HG03571 (cell line): ENCODE data around the gene RGS7.
"Not testable (repeated sequence)": the region's sequence is repeated elsewhere in the genome, so short reads cannot be mapped to it uniquely, and the experiment has no call there.

ENCODE experiments used
- ATAC-seq: cut with Tn5 transposase; IDR thresholded peaks from one replicate; pipeline ENCODE4 v1.9.1; 2021; ENCODE audit not compliant: unreplicated experiment

Gene RGS7

DNA sequence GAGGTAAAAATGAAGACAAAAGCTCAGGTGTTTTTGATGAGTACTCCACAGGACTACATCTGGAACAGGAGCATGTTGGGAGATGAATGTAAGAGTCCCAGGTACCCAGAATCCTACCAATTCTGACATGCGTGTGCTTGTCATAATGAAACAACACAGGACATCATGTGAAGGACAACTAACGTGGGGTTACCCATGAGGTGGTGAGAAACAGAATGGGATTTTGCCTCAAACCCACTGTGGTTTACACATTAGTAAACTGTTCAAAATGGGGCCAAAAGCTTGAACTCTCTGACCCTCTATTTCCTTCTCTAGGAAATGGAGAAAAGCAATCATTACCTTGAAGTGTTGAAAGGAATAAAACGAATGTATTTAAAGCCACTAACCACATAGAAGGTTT, 266.2 kb downstream of the RGS7 start:
- no peak for ATAC-seq

DNA sequence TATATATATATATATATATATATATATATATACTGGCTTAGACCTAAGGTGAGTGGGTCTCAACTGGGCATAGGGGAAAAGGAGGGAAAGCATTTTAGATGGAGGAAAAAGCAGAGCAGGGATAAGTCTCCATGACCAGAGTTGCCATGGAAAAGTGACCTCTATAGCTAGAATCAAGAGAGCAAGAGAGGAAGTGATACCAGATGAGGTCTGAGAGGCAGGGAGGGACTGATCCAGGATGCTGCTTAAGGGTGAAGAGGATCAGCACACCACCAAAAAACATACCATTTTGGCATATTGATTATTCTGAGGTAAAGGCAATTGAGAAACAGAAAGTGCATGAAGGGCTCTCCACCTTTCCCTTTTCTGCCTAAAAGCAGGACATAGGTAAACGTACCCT, 267.9 kb downstream of the RGS7 start:
- ATAC-seq: not testable (repeated sequence)

DNA sequence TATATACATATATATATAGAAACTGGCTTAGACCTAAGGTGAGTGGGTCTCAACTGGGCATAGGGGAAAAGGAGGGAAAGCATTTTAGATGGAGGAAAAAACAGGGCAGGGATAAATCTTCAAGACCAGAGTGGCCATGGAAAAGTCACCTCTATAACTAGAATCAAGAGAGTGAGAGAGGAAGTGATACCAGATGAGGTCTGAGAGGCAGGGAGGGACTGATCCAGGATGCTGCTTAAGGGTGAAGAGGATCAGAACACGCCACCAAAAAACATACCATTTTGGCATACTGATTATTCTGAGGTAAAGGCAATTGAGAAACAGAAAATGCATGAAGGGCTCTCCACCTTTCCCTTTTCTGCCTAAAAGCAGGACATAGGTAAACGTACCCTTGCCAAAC, 268.9 kb downstream of the RGS7 start:
- peak; percentile 45 for ATAC-seq

- ATAC-seq: no peak
Measured at GRCh38 chr1:241086686-241087085, 270.3 kb downstream of the RGS7 start.

DNA sequence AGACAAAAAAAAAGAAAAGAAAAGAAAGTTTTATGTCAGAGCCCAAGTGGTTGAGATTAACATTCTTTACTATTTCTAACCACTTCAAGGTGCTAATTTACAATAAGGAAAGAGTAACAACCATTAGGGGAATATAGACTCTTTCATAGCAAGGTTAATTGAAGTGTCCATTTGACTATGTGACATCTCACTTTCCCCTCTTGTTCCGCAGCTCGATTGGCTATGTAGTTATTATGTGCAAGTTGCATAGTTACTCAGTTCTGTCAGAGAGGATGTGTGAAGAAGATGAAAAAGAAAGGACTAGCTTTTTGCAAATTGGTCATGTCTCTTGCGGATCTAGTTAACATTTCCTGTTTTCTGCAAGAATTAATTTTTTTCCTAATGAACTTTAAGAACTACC, 273.7 kb downstream of the RGS7 start:
- no peak for ATAC-seq

GRCh38 chr1:241081473-241081872, 275.5 kb downstream of the RGS7 start:
- ATAC-seq: no peak

DNA sequence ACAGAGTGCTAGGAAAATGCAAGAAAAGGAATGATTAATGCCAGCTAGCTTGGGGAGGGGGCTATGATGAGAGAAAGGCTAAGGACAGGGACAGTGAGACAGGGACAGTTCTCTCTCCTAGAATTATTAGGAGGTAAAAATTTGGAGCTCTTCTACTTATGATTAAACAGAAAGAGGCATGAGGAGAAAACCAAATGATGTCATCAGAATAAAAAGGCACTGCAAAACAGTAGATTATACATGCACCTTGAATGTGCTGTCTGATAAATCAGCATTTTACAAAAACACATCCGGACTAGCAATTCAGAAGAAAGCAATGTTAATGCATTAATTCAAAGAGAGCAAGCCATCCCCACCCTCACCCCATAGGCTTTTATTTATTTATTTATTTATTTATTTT, 277.5 kb downstream of the RGS7 start:
- no peak for ATAC-seq

GRCh38 chr1:241079047-241079446, 278.0 kb downstream of the RGS7 start:
- no peak for ATAC-seq

GRCh38 chr1:241077386-241078147, 279.4 kb downstream of the RGS7 start:
- ATAC-seq: no peak

- ATAC-seq: no peak
Measured at GRCh38 chr1:241074507-241074906, 282.5 kb downstream of the RGS7 start.

GRCh38 chr1:241068359-241068758, 288.6 kb downstream of the RGS7 start:
- ATAC-seq: no peak

- no peak for ATAC-seq
Measured at GRCh38 chr1:241063276-241063675, 293.7 kb downstream of the RGS7 start.

DNA sequence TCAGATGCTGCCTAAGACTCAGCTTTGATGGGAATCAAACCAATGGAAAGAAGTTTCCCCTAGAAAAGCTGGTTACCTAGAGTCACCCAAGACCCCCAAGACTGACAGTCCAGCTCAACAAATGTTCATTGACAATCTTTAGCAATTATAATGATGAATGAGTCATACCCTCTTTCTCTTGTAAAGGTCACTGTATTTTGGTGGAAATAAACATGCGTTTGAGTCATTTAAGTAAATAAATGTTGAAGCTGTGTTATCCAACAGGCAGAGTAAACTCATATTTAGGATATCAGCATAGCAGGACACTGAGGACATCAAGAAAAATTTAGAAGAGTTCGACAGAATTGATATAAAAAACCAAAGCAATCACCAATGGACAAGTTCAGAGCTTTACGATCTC, 295.9 kb downstream of the RGS7 start:
- no peak for ATAC-seq

GRCh38 chr1:241048622-241049021, 308.4 kb downstream of the RGS7 start:
- ATAC-seq: no peak

DNA sequence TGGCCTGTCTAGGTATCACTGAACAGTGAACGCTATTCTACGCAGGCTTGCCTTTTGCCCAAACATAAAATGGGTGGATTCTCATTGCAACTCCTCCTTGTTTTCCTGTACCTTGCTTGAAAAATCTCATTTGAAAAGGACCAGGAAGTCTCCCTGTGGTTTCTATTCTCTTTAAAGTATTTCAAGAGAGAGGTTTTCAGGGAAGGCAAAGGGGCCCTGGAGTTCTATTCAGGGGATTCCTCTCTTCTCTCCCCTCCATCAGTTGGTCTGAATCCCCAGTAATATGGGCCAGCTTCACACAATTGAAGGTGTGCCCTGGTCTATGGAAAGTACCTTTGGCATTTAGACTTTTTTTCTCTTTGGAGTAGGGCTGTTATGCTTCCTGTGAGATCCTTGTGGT, 311.3 kb downstream of the RGS7 start:
- ATAC-seq: no peak

- ATAC-seq: no peak
Measured at GRCh38 chr1:241034203-241034936, 322.6 kb downstream of the RGS7 start.

GRCh38 chr1:241024834-241025233, 332.2 kb downstream of the RGS7 start:
- no peak for ATAC-seq

- ATAC-seq: no peak
Measured at GRCh38 chr1:241022366-241022765, 334.6 kb downstream of the RGS7 start.

GRCh38 chr1:241020851-241021697, 335.9 kb downstream of the RGS7 start:
- no peak for ATAC-seq

- no peak for ATAC-seq
Measured at GRCh38 chr1:241012708-241013340, 344.2 kb downstream of the RGS7 start.

DNA sequence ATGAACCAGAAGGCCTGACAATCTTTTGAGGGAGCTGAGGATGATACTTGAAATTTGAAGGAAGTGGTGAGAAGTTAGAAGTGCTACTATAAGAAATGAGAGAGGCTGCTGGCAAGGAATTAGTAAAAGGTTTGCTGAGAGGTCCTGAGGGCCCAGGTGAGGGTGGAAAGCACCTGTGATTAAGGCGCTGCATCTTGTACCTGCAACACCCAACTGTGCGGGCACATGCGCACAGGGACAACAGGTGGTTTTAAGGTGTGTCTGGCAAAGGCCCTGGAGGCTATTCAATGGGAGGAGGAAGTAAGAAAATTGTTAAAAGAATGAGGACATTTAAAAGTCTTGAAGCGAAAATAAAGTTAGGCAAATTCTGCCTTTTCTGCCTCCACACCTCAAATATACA, 349.3 kb downstream of the RGS7 start:
- ATAC-seq: no peak
